PFSK-1 (cell line): ENCODE data around the gene NDUFAF3.

Source experiments
- POLR2AphosphoS5 ChIP-seq: IDR thresholded peaks from 2 replicates; pipeline ENCODE4 v1.6.1; 2012; ENCODE audit warnings: low read depth, mild to moderate bottlenecking, control low read depth, low read length, moderate library complexity
- SIN3A ChIP-seq: IDR thresholded peaks from 2 replicates; pipeline ENCODE4 v1.6.1; 2012; ENCODE audit warnings: mild to moderate bottlenecking, low read length, moderate library complexity, borderline replicate concordance; ENCODE audit not compliant: insufficient read depth
- TF ChIP-seq, protein P1 (sequence below), 2 experiments: IDR thresholded peaks; 2 replicates each; pipeline versions ENCODE4 v1.6.1 to v1.8.0; 2011 to 2012; ENCODE audit warnings: low read depth in 2 of 2, low read length in 2 of 2, control low read depth in 1 of 2, inconsistent platforms in 1 of 2, mild to moderate bottlenecking in 1 of 2, moderate library complexity in 1 of 2; ENCODE audit not compliant: insufficient read depth in 1 of 2

DNA sequence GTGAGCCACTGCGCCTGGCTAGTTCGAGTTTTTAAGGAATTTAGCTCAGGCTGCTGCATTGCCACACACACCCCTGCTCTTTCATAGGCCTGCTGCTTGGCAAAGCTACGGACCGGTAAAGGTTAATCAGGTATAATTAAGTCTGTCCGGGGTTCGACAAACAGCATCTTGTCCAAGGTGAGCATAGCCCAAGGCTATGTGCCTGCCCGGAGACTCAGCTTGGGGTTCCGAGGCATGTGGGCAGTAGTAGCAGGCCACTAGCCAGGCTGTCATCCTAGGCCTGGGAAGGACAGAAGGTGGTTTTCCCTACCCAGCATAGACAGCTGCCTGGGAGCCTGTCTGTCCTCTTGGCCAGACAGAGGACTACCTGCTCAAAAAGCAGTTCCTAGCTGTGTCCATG lies 25.3 kb upstream of the NDUFAF3 start:
- TF ChIP-seq, protein P1, sequence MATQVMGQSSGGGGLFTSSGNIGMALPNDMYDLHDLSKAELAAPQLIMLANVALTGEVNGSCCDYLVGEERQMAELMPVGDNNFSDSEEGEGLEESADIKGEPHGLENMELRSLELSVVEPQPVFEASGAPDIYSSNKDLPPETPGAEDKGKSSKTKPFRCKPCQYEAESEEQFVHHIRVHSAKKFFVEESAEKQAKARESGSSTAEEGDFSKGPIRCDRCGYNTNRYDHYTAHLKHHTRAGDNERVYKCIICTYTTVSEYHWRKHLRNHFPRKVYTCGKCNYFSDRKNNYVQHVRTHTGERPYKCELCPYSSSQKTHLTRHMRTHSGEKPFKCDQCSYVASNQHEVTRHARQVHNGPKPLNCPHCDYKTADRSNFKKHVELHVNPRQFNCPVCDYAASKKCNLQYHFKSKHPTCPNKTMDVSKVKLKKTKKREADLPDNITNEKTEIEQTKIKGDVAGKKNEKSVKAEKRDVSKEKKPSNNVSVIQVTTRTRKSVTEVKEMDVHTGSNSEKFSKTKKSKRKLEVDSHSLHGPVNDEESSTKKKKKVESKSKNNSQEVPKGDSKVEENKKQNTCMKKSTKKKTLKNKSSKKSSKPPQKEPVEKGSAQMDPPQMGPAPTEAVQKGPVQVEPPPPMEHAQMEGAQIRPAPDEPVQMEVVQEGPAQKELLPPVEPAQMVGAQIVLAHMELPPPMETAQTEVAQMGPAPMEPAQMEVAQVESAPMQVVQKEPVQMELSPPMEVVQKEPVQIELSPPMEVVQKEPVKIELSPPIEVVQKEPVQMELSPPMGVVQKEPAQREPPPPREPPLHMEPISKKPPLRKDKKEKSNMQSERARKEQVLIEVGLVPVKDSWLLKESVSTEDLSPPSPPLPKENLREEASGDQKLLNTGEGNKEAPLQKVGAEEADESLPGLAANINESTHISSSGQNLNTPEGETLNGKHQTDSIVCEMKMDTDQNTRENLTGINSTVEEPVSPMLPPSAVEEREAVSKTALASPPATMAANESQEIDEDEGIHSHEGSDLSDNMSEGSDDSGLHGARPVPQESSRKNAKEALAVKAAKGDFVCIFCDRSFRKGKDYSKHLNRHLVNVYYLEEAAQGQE (IDR thresholded peaks at IDR 0.05; ENCODE audit: insufficient read depth in 1 of 2, low read depth in 2 of 2, low read length in 2 of 2): no peak
- TF ChIP-seq POLR2AphosphoS5 (no peak), SIN3A (no peak)
